H1 (cell line): ENCODE results near the gene CYB561D2. TPM values are rescaled to one million over a fixed set of nuclear protein-coding genes. Genes with fewer than 3 reads are reported as not detected.

ENCODE experiments used
- CTCF ChIA-PET: fragments of 300-600 bp; sonication (Branson Sonifier 250); formaldehyde crosslinking; loops from one replicate; lab custom pipeline; 2021; ENCODE audit not compliant: partially characterized antibody; lab: Charles Lee
- POLR2A ChIA-PET: fragments of 300-600 bp; sonication (Branson Sonifier 250); formaldehyde crosslinking; loops from one replicate; lab custom pipeline; 2021; ENCODE audit warnings: inconsistent platforms; ENCODE audit not compliant: partially characterized antibody; lab: Charles Lee
- DNase-seq, 2 experiments: peaks; one replicate each; pipeline versions ENCODE4 v3.0.0 to v3.0.0-alpha.2; 2010 to 2022; ENCODE audit warnings: low spot score in 2 of 2, low read depth in 1 of 2, mixed read lengths in 1 of 2
- FAIRE-seq: peaks from 2 replicates; lab custom pipeline; 2011; peaks lifted over from hg19 to GRCh38; lab: Jason Lieb, UNC
- H2AFZ ChIP-seq: 2 replicates; pipeline ENCODE4 v1.8.1; 2012; ENCODE audit warnings: low read length, inconsistent platforms
- H2AK5ac ChIP-seq: 2 replicates; pipeline ENCODE4 v1.6.1; 2013; ENCODE audit warnings: low read depth, low read length
- H2BK120ac ChIP-seq: replicated peaks from 2 replicates; pipeline ENCODE3; 2013; ENCODE audit warnings: low read depth, low read length, inconsistent platforms
- H2BK12ac ChIP-seq: 2 replicates; pipeline ENCODE4 v1.6.1; 2013; ENCODE audit warnings: low read depth, low read length
- H2BK15ac ChIP-seq: 2 replicates; pipeline ENCODE4 v1.6.1; 2013; ENCODE audit warnings: low read length
- H2BK20ac ChIP-seq: 2 replicates; pipeline ENCODE4 v1.6.1; 2013; ENCODE audit warnings: low read length
- H2BK5ac ChIP-seq: 2 replicates; pipeline ENCODE4 v1.6.1; 2013; ENCODE audit warnings: low read depth, low read length
- H3K14ac ChIP-seq: 2 replicates; pipeline ENCODE4 v1.6.1; 2013; ENCODE audit warnings: inconsistent platforms; ENCODE audit not compliant: insufficient read length
- H3K18ac ChIP-seq: 2 replicates; pipeline ENCODE4 v1.6.1; 2013; ENCODE audit warnings: low read length; ENCODE audit errors: extremely low read depth
- H3K23ac ChIP-seq: 2 replicates; pipeline ENCODE4 v1.6.1; 2013; ENCODE audit warnings: inconsistent platforms; ENCODE audit not compliant: insufficient read length
- H3K23me2 ChIP-seq: 2 replicates; pipeline ENCODE4 v1.6.1; 2013; ENCODE audit warnings: low read depth, low read length
- H3K27ac ChIP-seq: 2 replicates; pipeline ENCODE4 v1.6.1; 2011; ENCODE audit warnings: low read depth, low read length, inconsistent platforms
- H3K27me3 ChIP-seq, 4 experiments: replicated peaks in 1 of 4; 1 replicate in 1 of 4; 2 replicates in 3 of 4; pipeline versions ENCODE4 v1.6.1 to v1.8.1; 2011 to 2013; ENCODE audit warnings: low read length in 3 of 4, mild to moderate bottlenecking in 3 of 4, inconsistent platforms in 2 of 4, mixed read lengths in 2 of 4, moderate library complexity in 1 of 4; ENCODE audit not compliant: control insufficient read depth in 3 of 4, insufficient read depth in 3 of 4; ENCODE audit errors: extremely low read depth in 1 of 4
- H3K36me3 ChIP-seq, 4 experiments: 2 replicates each; pipeline versions ENCODE4 v1.6.1 to v1.8.1; 2011 to 2013; ENCODE audit warnings: mild to moderate bottlenecking in 4 of 4, low read length in 3 of 4, moderate library complexity in 2 of 4, control low read depth in 1 of 4, inconsistent platforms in 1 of 4; ENCODE audit not compliant: insufficient read depth in 4 of 4, control insufficient read depth in 2 of 4
- H3K4ac ChIP-seq: replicated peaks from 2 replicates; pipeline ENCODE3; 2013; ENCODE audit warnings: low read length, low read depth, mixed read lengths, inconsistent platforms; ENCODE audit not compliant: insufficient read length
- H3K4me1 ChIP-seq, 4 experiments: replicated peaks in 1 of 4; 1 replicate in 1 of 4; 2 replicates in 3 of 4; pipeline versions ENCODE4 v1.6.1 to v1.8.1; 2011 to 2013; ENCODE audit warnings: low read length in 3 of 4, inconsistent platforms in 2 of 4, mixed read lengths in 1 of 4; ENCODE audit not compliant: insufficient read depth in 4 of 4, control insufficient read depth in 3 of 4
- H3K4me2 ChIP-seq, 2 experiments: 2 replicates each; pipeline versions ENCODE4 v1.6.1 to v1.8.1; 2011 to 2013; ENCODE audit warnings: low read depth in 2 of 2, low read length in 2 of 2, control low read depth in 1 of 2, inconsistent platforms in 1 of 2, mild to moderate bottlenecking in 1 of 2; ENCODE audit not compliant: insufficient read depth in 1 of 2
- H3K4me3 ChIP-seq, 4 experiments: fragments of 200-600, 300-600 bp in 1 of 4; sonication (generic), shearing (Covaris generic), sonication (Bioruptor Twin) in 1 of 4; 2 replicates each; pipeline versions ENCODE4 v1.5.1 to v1.8.1; 2011 to 2016; ENCODE audit warnings: low read length in 4 of 4, low read depth in 3 of 4, control low read depth in 2 of 4, inconsistent platforms in 2 of 4, mild to moderate bottlenecking in 2 of 4, mixed read lengths in 1 of 4, moderate library complexity in 1 of 4; ENCODE audit not compliant: insufficient read depth in 2 of 4; ENCODE audit errors: extremely low read depth in 1 of 4
- H3K56ac ChIP-seq: replicated peaks from 2 replicates; pipeline ENCODE3; 2013; ENCODE audit warnings: low read depth, mild to moderate bottlenecking, mixed read lengths, low read length, inconsistent platforms; ENCODE audit not compliant: insufficient read length
- H3K79me1 ChIP-seq: 2 replicates; pipeline ENCODE4 v1.6.1; 2013; ENCODE audit warnings: low read depth, low read length, control low read depth
- H3K79me2 ChIP-seq, 2 experiments: 2 replicates each; pipeline versions ENCODE4 v1.6.1 to v1.8.1; 2012 to 2013; ENCODE audit warnings: low read length in 2 of 2, mild to moderate bottlenecking in 2 of 2, inconsistent platforms in 1 of 2; ENCODE audit not compliant: insufficient read depth in 2 of 2, control insufficient read depth in 1 of 2
- H3K9ac ChIP-seq, 4 experiments: replicated peaks in 1 of 4; 1 replicate in 1 of 4; 2 replicates in 3 of 4; pipeline versions ENCODE4 v1.6.1 to v1.8.1; 2011 to 2013; ENCODE audit warnings: low read depth in 3 of 4, low read length in 3 of 4, control low read depth in 2 of 4, mild to moderate bottlenecking in 2 of 4, moderate library complexity in 2 of 4, inconsistent platforms in 1 of 4; ENCODE audit errors: extremely low read depth in 1 of 4
- H3K9me3 ChIP-seq, 2 experiments: 2 replicates each; pipeline versions ENCODE4 v1.6.1 to v1.8.1; 2012 to 2013; ENCODE audit warnings: mild to moderate bottlenecking in 2 of 2, moderate library complexity in 2 of 2, control low read depth in 1 of 2, inconsistent platforms in 1 of 2, low read depth in 1 of 2, low read length in 1 of 2, mixed read lengths in 1 of 2; ENCODE audit not compliant: insufficient read depth in 2 of 2
- H4K20me1 ChIP-seq, 2 experiments: replicated peaks in 1 of 2; 2 replicates each; pipeline versions ENCODE3 to v1.8.1; 2011 to 2013; ENCODE audit warnings: inconsistent platforms in 2 of 2, low read length in 2 of 2, mild to moderate bottlenecking in 1 of 2; ENCODE audit not compliant: insufficient read depth in 2 of 2, control insufficient read depth in 1 of 2
- H4K5ac ChIP-seq: 2 replicates; pipeline ENCODE4 v1.6.1; 2013; ENCODE audit warnings: low read length, low read depth, mixed read lengths, inconsistent platforms; ENCODE audit not compliant: insufficient read length
- H4K8ac ChIP-seq: 2 replicates; pipeline ENCODE4 v1.8.0; 2013; ENCODE audit warnings: mild to moderate bottlenecking, moderate library complexity, low read length, inconsistent platforms; ENCODE audit not compliant: insufficient read depth; ENCODE audit errors: extremely low read depth
- H4K91ac ChIP-seq: replicated peaks from 2 replicates; pipeline ENCODE3; 2013; ENCODE audit warnings: low read length, mixed read lengths, inconsistent platforms; ENCODE audit not compliant: insufficient read length
- RNF2 ChIP-seq: fragments of 200-900, 300-1000 bp; sonication (generic); IDR thresholded peaks from 2 replicates; pipeline ENCODE4 v1.7.1; 2016; ENCODE audit warnings: borderline replicate concordance, low read depth, mild to moderate bottlenecking, antibody characterized with exemption, low read length; ENCODE audit not compliant: poor library complexity, severe bottlenecking; ENCODE audit errors: missing control alignments
- WGBS, 2 experiments: shearing (Covaris generic) in 1 of 2; methylation state at CpG; one replicate each; pipeline versions ENCODE4 v1.1.6 to v1.1.7; 2013 to 2015; ENCODE audit warnings: low lambda C conversion rate in 2 of 2, mixed read lengths in 2 of 2, inconsistent platforms in 1 of 2, low coverage in 1 of 2, missing lambda C conversion rate in 1 of 2; ENCODE audit not compliant: insufficient replicate concordance in 2 of 2, insufficient coverage in 1 of 2, insufficient read length in 1 of 2; ENCODE audit errors: extremely low coverage in 1 of 2, missing lambda C conversion rate in 1 of 2; 5-methylcytosine and 5-hydroxymethylcytosine counted together
- polyA plus RNA-seq, 7 experiments: library from polyadenylated mRNA; depleted of rRNA in 3 of 7; stranded (reverse) in 5 of 7; unstranded in 2 of 7; fragments of >200 nt in 5 of 7; fragments of 200-250 nt in 2 of 7; gene quantifications; 1 replicate in 5 of 7; 2 replicates in 1 of 7; 4 replicates in 1 of 7; pipeline versions ENCODE4 v1.2.1 to v1.2.3, GENCODE V29; 2011 to 2013; ENCODE audit warnings: missing spikeins in 2 of 7, mixed read lengths in 2 of 7
- total RNA-seq: library from RNA; stranded (reverse); fragmentation: NEBNext Ultra II Directional; extraction: Animal tissue kit (Norgen Biotek cat#: 25700); gene quantifications from 2 replicates; pipeline ENCODE4 v1.2.1, GENCODE V29; 2021

Gene CYB561D2
- total and polyA plus RNA-seq, 2 of the 8 experiments (the other 6 are each of a cell fraction or from before 2014, with no cell fraction given), result 9.8 to 34.0 TPM

- peaks cover 12% of the 10 kb centered on the region; the same call in 1 of the 2 replicates for H3K23me2 ChIP-seq
- no peak overlapping the region for H3K14ac ChIP-seq
- ChIA-PET CTCF (interaction anchor here (0.8 to 4.5 kb wide), 11 partner anchors 9 to 251 kb away, joined by 3 to 18 read pairs (median 4); partner anchors contain the start of genes MAPKAPK3 and RASSF1), POLR2A (interaction anchor here (0.7 to 2.5 kb wide), 7 partner anchors 10 to 1604 kb away, joined by 3 to 22 read pairs (median 3); partner anchors contain the start of genes CYB561D2 and NPRL2)
- no peak overlapping the region for H2BK12ac ChIP-seq
- no peak overlapping the region for H2BK15ac ChIP-seq
- peak overlapping the region; percentile 34; the same call in 1 of the 2 replicates for H3K18ac ChIP-seq
- peaks cover 0 to 2% of the 10 kb centered on the region in 2 experiments for H4K20me1 ChIP-seq
- H3K23ac ChIP-seq, result no peak overlapping the region
- H3K27me3 ChIP-seq, result peaks cover 0 to 5% (median 2%) of the 10 kb centered on the region in 4 experiments; a peak in 3 of 7 replicates
- 0 out of 2 replicates have a peak overlapping the region, but pooled peaks have one; percentile 47 for H2AFZ ChIP-seq
- peak overlapping the region; percentile 48 to 68 (median 59) for H3K4me3 ChIP-seq
- WGBS, 2 experiments, result 11% methylated on average over 35 of the region's 53 CpGs; no CpG with 5 or more reads in 1 of the 2 experiments
- peak overlapping the region in 3 of 4 experiments; percentile 3 to 58 (median 49); a peak in 5 of 7 replicates for H3K9ac ChIP-seq
- H2BK20ac ChIP-seq, result no peak overlapping the region
- no peaks in the 10 kb centered on the region for H3K36me3 ChIP-seq
- no peak overlapping the region for H3K4ac ChIP-seq
- no peaks in the 10 kb centered on the region for H3K79me2 ChIP-seq
- no peak overlapping the region for H3K56ac ChIP-seq
- peak overlapping the region; percentile 12; the same call in 1 of the 2 replicates for H2BK5ac ChIP-seq
- FAIRE-seq (no peak), DNase-seq (peak; percentile 78 to 93)
- H2BK120ac ChIP-seq, result no peak overlapping the region
- H4K5ac ChIP-seq, result no peak overlapping the region
- no peak overlapping the region for H2AK5ac ChIP-seq
- peak overlapping the region; percentile 39; the same call in 1 of the 2 replicates for H3K27ac ChIP-seq
- H3K4me1 ChIP-seq, result peaks cover 0 to 15% (median 10%) of the 10 kb centered on the region in 4 experiments; a peak in 6 of 7 replicates
- H4K91ac ChIP-seq, result peak overlapping the region; percentile 38
- H4K8ac ChIP-seq, result peak overlapping the region; percentile 83; the same call in 1 of the 2 replicates
- H3K4me2 ChIP-seq, result peak overlapping the region; percentile 76 to 91
- H3K9me3 ChIP-seq, result no peaks in the 10 kb centered on the region
- 0 out of 2 replicates have a peak, but pooled peaks cover 2% of the 10 kb centered on the region for H3K79me1 ChIP-seq
- no peak for TF ChIP-seq RNF2
These were observed 14.6 kb downstream of the CYB561D2 start for GRCh38 chr3:50365080-50365841.
